ENCODE data around the gene MEGF11. TPM values are rescaled to one million over a fixed set of nuclear protein-coding genes. Genes with fewer than 3 reads are reported as not detected.
"Not testable (repeated sequence)": the region's sequence is repeated elsewhere in the genome, so short reads cannot be mapped to it uniquely, and the experiment has no call there.

MEGF11 gene
- total and polyA plus RNA-seq, 2 donors (not counting 1 experiment from before 2014, with no cell fraction given) = under 0.01 TPM; not detected in 1

- peaks cover 81% of the 10 kb centered on the region for H3K79me2 ChIP-seq (ENCODE audit: control insufficient read depth, insufficient read depth, low read length)
- no peak for TF ChIP-seq EZH2 (IDR thresholded peaks at IDR 0.05; ENCODE audit: low read length, missing control alignments)
- TF ChIP-seq CTCF (conservative IDR thresholded peaks at IDR 0.05 in 1 of 2, IDR thresholded peaks at IDR 0.05 in 1 of 2; ENCODE audit: low read depth in 1 of 2, low read length in 2 of 2) = no peak
- no peak overlapping the region for H2AFZ ChIP-seq (ENCODE audit: low read length)
- H3K27ac ChIP-seq (ENCODE audit: insufficient read depth, low read length) = no peak overlapping the region
- no peaks in the 10 kb centered on the region for H3K9me3 ChIP-seq (ENCODE audit: control insufficient read depth, insufficient read depth, low read depth, low read length)
- no peaks in the 10 kb centered on the region for H3K27me3 ChIP-seq (ENCODE audit: control insufficient read depth, insufficient read depth, low read length)
- H3K4me2 ChIP-seq (ENCODE audit: extremely low read depth, insufficient read depth, low read length) = no peak overlapping the region
- no peak for DNase-seq (ENCODE audit: low read depth in 2 of 2)
- peaks cover 2% of the 10 kb centered on the region for H4K20me1 ChIP-seq (ENCODE audit: control insufficient read depth, extremely low read depth, insufficient read depth, low read length)
- no peak overlapping the region for H3K9ac ChIP-seq (ENCODE audit: insufficient read depth, low read length)
- peaks cover 9% of the 10 kb centered on the region for H3K36me3 ChIP-seq (ENCODE audit: control insufficient read depth, insufficient read depth, low read length)
- no peak overlapping the region for H3K4me3 ChIP-seq (replicated peaks in 1 of 4; ENCODE audit: control extremely low read depth in 1 of 4, insufficient read depth in 1 of 4, low read depth in 3 of 4, low read length in 4 of 4)
- H3K4me1 ChIP-seq (ENCODE audit: control insufficient read depth, extremely low read depth, insufficient read depth, low read length) = peaks cover 2% of the 10 kb centered on the region
Measured at GRCh38 chr15:65873256-65873655, 380.3 kb downstream of the MEGF11 start.

GRCh38 chr15:65872596-65872995, 381.0 kb downstream of the MEGF11 start:
- H2AFZ ChIP-seq (ENCODE audit: low read length); H3K4me3 ChIP-seq (replicated peaks in 1 of 4; ENCODE audit: control extremely low read depth in 1 of 4, insufficient read depth in 1 of 4, low read depth in 3 of 4, low read length in 4 of 4); H3K27ac ChIP-seq (ENCODE audit: insufficient read depth, low read length); H3K36me3 ChIP-seq (ENCODE audit: control insufficient read depth, insufficient read depth, low read length); H3K9ac ChIP-seq (ENCODE audit: insufficient read depth, low read length); H4K20me1 ChIP-seq (ENCODE audit: control insufficient read depth, extremely low read depth, insufficient read depth, low read length); H3K4me2 ChIP-seq (ENCODE audit: extremely low read depth, insufficient read depth, low read length); H3K27me3 ChIP-seq (ENCODE audit: control insufficient read depth, insufficient read depth, low read length); H3K9me3 ChIP-seq (ENCODE audit: control insufficient read depth, insufficient read depth, low read depth, low read length); H3K4me1 ChIP-seq (ENCODE audit: control insufficient read depth, extremely low read depth, insufficient read depth, low read length): not testable (repeated sequence)
- peak; percentile 36 to 54 for DNase-seq (ENCODE audit: low read depth in 2 of 2)
- peaks cover 76% of the 10 kb centered on the region for H3K79me2 ChIP-seq (ENCODE audit: control insufficient read depth, insufficient read depth, low read length)

- H3K9me3 ChIP-seq (ENCODE audit: control insufficient read depth, insufficient read depth, low read depth, low read length); H3K36me3 ChIP-seq (ENCODE audit: control insufficient read depth, insufficient read depth, low read length); H3K27ac ChIP-seq (ENCODE audit: insufficient read depth, low read length); H3K4me3 ChIP-seq (replicated peaks in 1 of 4; ENCODE audit: control extremely low read depth in 1 of 4, insufficient read depth in 1 of 4, low read depth in 3 of 4, low read length in 4 of 4); H3K9ac ChIP-seq (ENCODE audit: insufficient read depth, low read length); H3K4me1 ChIP-seq (ENCODE audit: control insufficient read depth, extremely low read depth, insufficient read depth, low read length); H2AFZ ChIP-seq (ENCODE audit: low read length); H3K27me3 ChIP-seq (ENCODE audit: control insufficient read depth, insufficient read depth, low read length); DNase-seq (ENCODE audit: low read depth in 2 of 2); H4K20me1 ChIP-seq (ENCODE audit: control insufficient read depth, extremely low read depth, insufficient read depth, low read length): not testable (repeated sequence)
- H3K79me2 ChIP-seq (ENCODE audit: control insufficient read depth, insufficient read depth, low read length) = peaks cover 71% of the 10 kb centered on the region
- peak overlapping the region; percentile 94 for H3K4me2 ChIP-seq (ENCODE audit: extremely low read depth, insufficient read depth, low read length)
Measured at GRCh38 chr15:65871886-65872285, 381.7 kb downstream of the MEGF11 start.

- Histone ChIP-seq H3K36me3 (ENCODE audit: control insufficient read depth, insufficient read depth, low read length) (no peaks in the 10 kb centered on the region), H3K27ac (ENCODE audit: insufficient read depth, low read length) (peak overlapping the region; percentile 90)
- DNase-seq (ENCODE audit: low read depth in 2 of 2) = peak; percentile 70 to 72
Measured at GRCh38 chr15:65870889-65871533, 382.5 kb downstream of the MEGF11 start.

More at GRCh38 chr15:65870889-65871533, 382.5 kb downstream of the MEGF11 start:
- H3K9ac ChIP-seq (ENCODE audit: insufficient read depth, low read length) = no peak overlapping the region
- TF ChIP-seq CTCF (conservative IDR thresholded peaks at IDR 0.05 in 1 of 2, IDR thresholded peaks at IDR 0.05 in 1 of 2; ENCODE audit: low read depth in 1 of 2, low read length in 2 of 2) (no peak), EZH2 (IDR thresholded peaks at IDR 0.05; ENCODE audit: low read length, missing control alignments) (no peak)
- H3K79me2 ChIP-seq (ENCODE audit: control insufficient read depth, insufficient read depth, low read length) = peaks cover 63% of the 10 kb centered on the region
- H3K27me3 ChIP-seq (ENCODE audit: control insufficient read depth, insufficient read depth, low read length) = no peaks in the 10 kb centered on the region
- peak overlapping the region; percentile 94 for H3K4me2 ChIP-seq (ENCODE audit: extremely low read depth, insufficient read depth, low read length)
- H3K9me3 ChIP-seq (ENCODE audit: control insufficient read depth, insufficient read depth, low read depth, low read length) = no peaks in the 10 kb centered on the region
- peaks cover 2% of the 10 kb centered on the region for H4K20me1 ChIP-seq (ENCODE audit: control insufficient read depth, extremely low read depth, insufficient read depth, low read length)
- H2AFZ ChIP-seq (ENCODE audit: low read length) = peak overlapping the region; percentile 67
- H3K4me3 ChIP-seq (replicated peaks in 1 of 4; ENCODE audit: control extremely low read depth in 1 of 4, insufficient read depth in 1 of 4, low read depth in 3 of 4, low read length in 4 of 4) = peak overlapping the region; percentile 82 to 96 (median 89)
- peaks cover 2% of the 10 kb centered on the region for H3K4me1 ChIP-seq (ENCODE audit: control insufficient read depth, extremely low read depth, insufficient read depth, low read length)
